ENCODE data around the gene STX16. TPM values are rescaled to one million over a fixed set of nuclear protein-coding genes. Genes with fewer than 3 reads are reported as not detected.

STX16 gene
- total RNA-seq, 2 experiments from 2014 or later: 108 to 109 TPM

DNA sequence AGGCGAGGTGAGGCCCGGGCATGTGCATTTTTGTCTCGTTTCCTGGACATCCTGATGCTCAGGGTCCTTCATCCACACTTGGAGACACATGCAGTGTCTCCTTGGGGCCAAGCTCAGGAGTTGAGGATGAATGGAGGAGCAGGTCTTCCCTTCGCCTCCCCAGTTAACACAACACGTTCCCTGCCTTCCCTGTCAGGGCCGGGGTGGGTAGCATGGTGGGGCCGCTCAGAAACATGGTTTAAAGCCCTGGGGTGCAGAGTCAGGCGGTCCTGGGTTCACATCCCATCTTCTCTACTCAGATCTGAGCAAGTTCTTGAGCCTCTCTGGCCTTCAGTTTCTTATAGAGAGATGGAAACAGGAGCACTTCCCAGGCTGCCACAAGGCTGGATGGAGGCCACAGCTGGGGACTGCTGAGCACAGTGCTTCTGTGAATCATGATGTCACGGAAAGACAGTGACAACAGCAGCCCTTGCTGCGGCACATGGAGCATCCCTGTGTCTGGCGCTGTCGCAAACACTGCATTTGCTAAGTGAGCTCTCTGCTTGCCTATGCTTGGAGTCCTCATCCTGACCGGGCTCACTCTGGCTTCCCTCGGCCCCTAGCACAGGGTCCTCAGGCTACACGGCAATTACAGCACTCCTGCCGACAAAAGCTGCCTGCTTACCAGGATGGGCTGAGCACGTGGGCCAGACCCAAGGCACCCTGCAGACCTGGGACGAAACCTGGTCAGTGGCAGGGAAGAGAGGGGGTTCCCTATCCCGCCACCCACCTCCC, 45.6 kb upstream of the STX16 start:
- TF ChIP-seq, protein P1, sequence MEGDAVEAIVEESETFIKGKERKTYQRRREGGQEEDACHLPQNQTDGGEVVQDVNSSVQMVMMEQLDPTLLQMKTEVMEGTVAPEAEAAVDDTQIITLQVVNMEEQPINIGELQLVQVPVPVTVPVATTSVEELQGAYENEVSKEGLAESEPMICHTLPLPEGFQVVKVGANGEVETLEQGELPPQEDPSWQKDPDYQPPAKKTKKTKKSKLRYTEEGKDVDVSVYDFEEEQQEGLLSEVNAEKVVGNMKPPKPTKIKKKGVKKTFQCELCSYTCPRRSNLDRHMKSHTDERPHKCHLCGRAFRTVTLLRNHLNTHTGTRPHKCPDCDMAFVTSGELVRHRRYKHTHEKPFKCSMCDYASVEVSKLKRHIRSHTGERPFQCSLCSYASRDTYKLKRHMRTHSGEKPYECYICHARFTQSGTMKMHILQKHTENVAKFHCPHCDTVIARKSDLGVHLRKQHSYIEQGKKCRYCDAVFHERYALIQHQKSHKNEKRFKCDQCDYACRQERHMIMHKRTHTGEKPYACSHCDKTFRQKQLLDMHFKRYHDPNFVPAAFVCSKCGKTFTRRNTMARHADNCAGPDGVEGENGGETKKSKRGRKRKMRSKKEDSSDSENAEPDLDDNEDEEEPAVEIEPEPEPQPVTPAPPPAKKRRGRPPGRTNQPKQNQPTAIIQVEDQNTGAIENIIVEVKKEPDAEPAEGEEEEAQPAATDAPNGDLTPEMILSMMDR (IDR thresholded peaks at IDR 0.05): no peak
- Mint-ChIP-seq H3K4me3 (no peak overlapping the region), H3K4me1 (ENCODE audit: low read depth) (no peaks in the 10 kb centered on the region), H3K27ac (no peak overlapping the region), H3K27me3 (no peaks in the 10 kb centered on the region), H3K9me3 (no peaks in the 10 kb centered on the region), H3K36me3 (ENCODE audit: low read depth) (no peaks in the 10 kb centered on the region)
- DNase-seq (no peak), ATAC-seq (no peak)
- ChIA-PET POLR2A (no interaction called here), CTCF (no interaction called here)
- intact Hi-C loops (cut with micrococcal nuclease): no loop called here

DNA sequence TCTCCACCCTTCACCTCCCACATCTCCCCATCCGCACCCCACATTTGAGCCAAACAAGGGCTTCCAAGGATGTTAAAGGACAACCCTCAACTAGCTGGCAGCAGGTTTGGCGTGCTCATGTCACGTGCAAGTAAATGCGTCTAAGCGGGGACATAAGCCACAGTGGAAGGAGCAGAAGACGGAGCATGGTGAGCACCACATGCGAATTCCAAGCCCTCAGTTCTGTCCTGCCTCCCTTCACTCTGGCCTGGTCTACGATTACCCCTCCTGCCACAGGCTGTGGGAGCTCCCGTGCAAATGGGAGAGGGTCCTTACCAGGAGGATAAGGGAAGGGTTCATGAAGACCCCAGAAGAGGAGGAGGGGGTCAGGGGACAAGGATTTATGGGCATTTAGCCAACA, 44.9 kb upstream of the STX16 start:
- POLR2A ChIA-PET: no interaction called here
- Mint-ChIP-seq H3K27me3 (no peaks in the 10 kb centered on the region), H3K36me3 (ENCODE audit: low read depth) (no peaks in the 10 kb centered on the region), H3K27ac (no peak overlapping the region), H3K4me1 (ENCODE audit: low read depth) (no peaks in the 10 kb centered on the region), H3K4me3 (no peak overlapping the region), H3K9me3 (no peaks in the 10 kb centered on the region)
- DNase-seq (no peak), ATAC-seq (no peak)
- TF ChIP-seq, protein P1 (IDR thresholded peaks at IDR 0.05): no peak
- intact Hi-C loops (cut with micrococcal nuclease): no loop called here
- CTCF ChIA-PET: no interaction called here

- ChIA-PET POLR2A (no interaction called here), CTCF (no interaction called here)
- ATAC-seq: no peak
- Mint-ChIP-seq H3K4me1 (ENCODE audit: low read depth) (no peaks in the 10 kb centered on the region), H3K9me3 (no peaks in the 10 kb centered on the region), H3K27me3 (no peaks in the 10 kb centered on the region), H3K36me3 (ENCODE audit: low read depth) (no peaks in the 10 kb centered on the region), H3K27ac (no peak overlapping the region), H3K4me3 (no peak overlapping the region)
- TF ChIP-seq, protein P1 (IDR thresholded peaks at IDR 0.05): no peak
- intact Hi-C loops (cut with micrococcal nuclease): no loop called here
- DNase-seq: no peak
Measured at GRCh38 chr20:58608096-58608840, 42.8 kb upstream of the STX16 start.

DNA sequence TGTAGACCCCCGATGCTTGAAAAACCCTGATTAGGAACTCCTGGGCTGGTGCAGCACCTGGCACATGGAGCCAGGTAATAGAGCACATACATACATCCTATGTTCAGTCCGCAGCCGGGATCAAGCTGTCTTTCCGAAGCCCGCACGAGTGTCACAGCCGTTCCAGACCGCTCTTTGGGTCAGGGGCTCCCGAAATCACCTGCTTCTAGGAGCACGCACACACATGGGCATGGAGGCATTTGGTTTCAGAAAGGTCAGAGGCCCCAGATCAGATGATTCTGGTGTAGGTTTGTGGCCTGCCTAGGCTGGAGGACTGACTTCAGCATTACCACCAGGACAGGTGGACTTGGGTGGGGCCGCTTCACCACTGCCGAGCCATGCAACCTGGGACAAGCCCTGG, 42.1 kb upstream of the STX16 start:
- ATAC-seq: no peak
- Mint-ChIP-seq H3K4me3 (no peak overlapping the region), H3K36me3 (ENCODE audit: low read depth) (no peaks in the 10 kb centered on the region), H3K27ac (no peak overlapping the region), H3K9me3 (no peaks in the 10 kb centered on the region), H3K4me1 (ENCODE audit: low read depth) (no peaks in the 10 kb centered on the region), H3K27me3 (no peaks in the 10 kb centered on the region)
- ChIA-PET CTCF (no interaction called here), POLR2A (no interaction called here)
- intact Hi-C loops (cut with micrococcal nuclease): no loop called here
- TF ChIP-seq, protein P1 (IDR thresholded peaks at IDR 0.05): no peak
- DNase-seq: no peak

- Mint-ChIP-seq H3K4me3 (no peak overlapping the region), H3K27ac (no peak overlapping the region), H3K36me3 (ENCODE audit: low read depth) (no peaks in the 10 kb centered on the region), H3K4me1 (ENCODE audit: low read depth) (no peaks in the 10 kb centered on the region), H3K9me3 (no peaks in the 10 kb centered on the region), H3K27me3 (no peaks in the 10 kb centered on the region)
- ATAC-seq (no peak), DNase-seq (no peak)
- POLR2A ChIA-PET: no interaction called here
- CTCF ChIA-PET: no interaction called here
- TF ChIP-seq, protein P1 (IDR thresholded peaks at IDR 0.05): no peak
- intact Hi-C loops (cut with micrococcal nuclease): no loop called here
Measured at GRCh38 chr20:58610071-58610800, 40.8 kb upstream of the STX16 start.

Measured in activated CD8-positive, alpha-beta T cell treated with anti-CD3 and anti-CD28 coated beads for 36 hours (primary cell).